GM12892 (cell line): Measurements from ENCODE around the gene GOLGA8B. TPM values are rescaled to one million over a fixed set of nuclear protein-coding genes. Genes with fewer than 3 reads are reported as not detected.
"Not testable (repeated sequence)": the region's sequence is repeated elsewhere in the genome, so short reads cannot be mapped to it uniquely, and the experiment has no call there.

Source experiments
- DNase-seq: peaks from one replicate; pipeline ENCODE4 v3.0.0; 2011; ENCODE audit not compliant: insufficient read length
- FAIRE-seq: peaks from 2 replicates; lab custom pipeline; 2011; peaks lifted over from hg19 to GRCh38; lab: Jason Lieb, UNC
- POLR2A ChIP-seq: IDR thresholded peaks from 2 replicates; pipeline ENCODE4 v1.6.1; 2011; ENCODE audit warnings: low read depth, low read length, control low read depth
- POLR2AphosphoS5 ChIP-seq: IDR thresholded peaks from 2 replicates; pipeline ENCODE4 v1.6.1; 2011; ENCODE audit warnings: low read depth, low read length, control low read depth
- TAF1 ChIP-seq: IDR thresholded peaks from 2 replicates; pipeline ENCODE4 v1.6.1; 2011; ENCODE audit warnings: low read depth, mild to moderate bottlenecking, control low read depth, low read length, borderline replicate concordance
- polyA plus RNA-seq: library from polyadenylated mRNA; unstranded; fragments of >200 nt; gene quantifications from one replicate; pipeline ENCODE4 v1.2.1, GENCODE V29; 2012; ENCODE audit warnings: missing spikeins, inconsistent platforms; ENCODE audit not compliant: missing spikeins

GOLGA8B gene
- polyA plus RNA-seq = 177 TPM

DNA sequence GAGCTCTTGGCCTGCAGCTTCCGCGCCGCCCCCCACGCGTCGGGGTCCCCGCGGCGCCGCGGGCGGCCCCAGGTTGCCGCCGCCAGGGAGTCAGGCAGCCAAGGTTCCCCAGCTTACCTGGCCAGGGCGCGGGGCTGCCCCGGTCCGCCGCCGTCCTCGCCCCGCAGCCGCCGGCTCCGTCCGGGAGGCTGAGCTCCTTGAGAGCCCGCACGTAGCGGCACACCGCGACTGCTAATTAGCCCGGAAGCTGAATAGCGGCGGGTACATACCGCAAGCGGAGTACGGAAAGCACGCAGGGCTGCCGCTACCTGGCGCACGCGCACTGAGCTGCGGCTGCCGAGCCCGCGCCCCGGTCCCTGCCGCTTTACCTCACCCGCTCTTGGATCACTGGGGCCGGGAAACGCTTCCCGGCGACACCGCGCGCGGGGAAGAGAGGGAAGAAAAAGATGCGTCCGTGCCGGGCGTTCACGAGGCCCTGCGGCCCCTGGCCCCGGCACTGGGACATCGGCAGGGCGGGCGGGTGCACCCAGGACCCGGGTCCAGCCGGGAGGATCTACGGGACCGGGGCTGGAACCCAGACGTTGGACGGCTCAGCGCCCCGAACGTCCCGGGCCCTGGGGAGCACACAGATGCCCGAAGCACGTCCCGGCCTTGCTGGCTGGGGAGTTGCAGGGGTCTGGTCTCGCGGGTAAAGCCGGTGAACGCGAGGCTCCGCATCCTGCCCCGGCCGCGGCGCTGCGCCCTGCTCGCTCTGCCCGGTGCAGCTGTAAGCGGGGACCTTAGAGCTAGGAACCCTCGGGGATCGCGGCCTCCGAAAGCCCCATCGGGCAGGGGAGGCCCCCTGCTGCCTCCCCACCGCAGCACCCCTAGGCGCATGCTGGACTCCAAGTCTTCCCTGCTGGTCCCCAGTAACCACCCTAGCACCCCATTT is at the start of gene GOLGA8B:
GOLGA8B (minus strand) TSS at position 253 of the 931 bp plus-strand sequence. CDS start 47,739 bp downstream, outside the sequence.
- DNase-seq (peak; percentile 82), FAIRE-seq (peak; percentile 84)
- no peak for TF ChIP-seq POLR2AphosphoS5
- no peak for TF ChIP-seq TAF1
- peak; percentile 21; the same call in 1 of the 2 replicates for TF ChIP-seq POLR2A

GRCh38 chr15:34633165-34633564 is 49.7 kb upstream of the GOLGA8B start:
- not testable (repeated sequence) for DNase-seq

DNA sequence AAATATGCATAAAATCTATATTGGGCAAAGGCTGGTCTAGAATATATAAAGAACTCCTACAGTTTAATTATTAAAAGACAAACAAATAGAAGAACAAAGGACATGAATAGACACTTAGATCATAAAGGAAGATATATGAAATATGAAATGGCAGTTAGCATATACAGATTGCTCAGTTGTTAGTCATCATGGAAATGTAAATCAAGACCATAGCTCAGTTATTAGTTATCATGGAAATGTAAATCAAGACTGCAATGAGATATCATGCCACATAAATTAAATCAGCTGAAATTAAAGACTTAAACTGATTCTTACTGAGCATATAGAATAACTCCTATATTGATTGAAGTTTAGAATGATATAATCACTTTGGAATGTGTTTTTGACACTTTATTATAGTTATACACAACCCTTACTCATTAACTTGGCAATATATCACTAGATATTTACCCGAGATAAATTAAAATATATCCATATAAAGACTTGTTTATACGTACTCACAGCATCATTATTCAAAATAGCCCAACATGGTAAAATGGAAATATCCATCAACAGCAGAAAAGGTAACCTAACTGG is 45.2 kb upstream of the GOLGA8B start:
- FAIRE-seq (no peak), DNase-seq (no peak)
- TF ChIP-seq POLR2A (no peak), POLR2AphosphoS5 (no peak), TAF1 (no peak)

More at GRCh38 chr15:34633165-34633564, 49.7 kb upstream of the GOLGA8B start:
- not testable (repeated sequence) for FAIRE-seq

DNA sequence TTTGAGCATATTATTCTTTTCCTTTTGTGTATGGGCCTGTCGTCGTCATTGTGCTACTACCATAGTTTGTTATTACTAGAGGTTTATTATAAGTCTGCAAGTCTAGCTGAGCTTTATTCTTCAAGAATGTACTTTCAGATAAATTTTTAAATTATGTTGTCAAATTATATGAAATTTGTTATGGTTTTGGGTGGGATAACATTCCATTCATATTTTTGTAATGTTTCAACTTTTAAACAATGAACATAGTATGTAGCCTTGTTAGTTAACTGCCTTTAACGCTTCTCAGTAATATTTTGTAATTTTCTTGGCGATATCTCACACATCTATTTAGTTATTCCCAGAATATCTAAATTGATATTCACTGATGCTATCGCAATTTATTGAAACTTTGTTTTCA is 41.6 kb upstream of the GOLGA8B start:
- DNase-seq (no peak), FAIRE-seq (no peak)
- TF ChIP-seq TAF1 = no peak
- no peak for TF ChIP-seq POLR2AphosphoS5

GRCh38 chr15:34621675-34622074 is 38.2 kb upstream of the GOLGA8B start:
- TF ChIP-seq POLR2A (no peak), TAF1 (no peak), POLR2AphosphoS5 (no peak)
- no peak for FAIRE-seq
- DNase-seq = no peak

- FAIRE-seq = no peak
These were observed 37.4 kb upstream of the GOLGA8B start for GRCh38 chr15:34620814-34621213.

DNA sequence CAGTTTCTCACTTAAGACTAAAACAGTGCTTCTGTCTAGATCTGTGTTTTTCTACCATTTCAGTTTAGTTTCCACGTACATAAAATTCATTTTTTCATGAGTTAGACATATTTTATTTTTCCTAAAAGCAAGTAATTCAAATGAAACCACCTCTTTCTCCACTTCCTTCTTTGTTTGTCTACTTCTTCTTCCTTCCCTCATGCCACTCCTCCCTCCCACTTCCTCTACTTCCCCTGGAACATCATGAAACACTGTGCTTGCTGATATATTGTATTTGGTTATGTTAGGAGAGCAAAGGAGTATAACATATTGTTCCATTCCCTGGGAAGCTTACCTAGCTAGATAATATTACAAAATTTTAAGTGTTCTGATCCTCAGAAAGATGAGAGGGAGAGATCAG is 36.7 kb upstream of the GOLGA8B start:
- no peak for DNase-seq
- FAIRE-seq = no peak
- TF ChIP-seq TAF1 (no peak), POLR2A (no peak), POLR2AphosphoS5 (no peak)

More at GRCh38 chr15:34620814-34621213, 37.4 kb upstream of the GOLGA8B start:
- DNase-seq = no peak
- TF ChIP-seq POLR2AphosphoS5 (no peak), POLR2A (no peak), TAF1 (no peak)

GRCh38 chr15:34619151-34619550 is 35.7 kb upstream of the GOLGA8B start:
- TF ChIP-seq POLR2AphosphoS5 (no peak), POLR2A (no peak), TAF1 (no peak)
- FAIRE-seq (no peak), DNase-seq (no peak)

DNA sequence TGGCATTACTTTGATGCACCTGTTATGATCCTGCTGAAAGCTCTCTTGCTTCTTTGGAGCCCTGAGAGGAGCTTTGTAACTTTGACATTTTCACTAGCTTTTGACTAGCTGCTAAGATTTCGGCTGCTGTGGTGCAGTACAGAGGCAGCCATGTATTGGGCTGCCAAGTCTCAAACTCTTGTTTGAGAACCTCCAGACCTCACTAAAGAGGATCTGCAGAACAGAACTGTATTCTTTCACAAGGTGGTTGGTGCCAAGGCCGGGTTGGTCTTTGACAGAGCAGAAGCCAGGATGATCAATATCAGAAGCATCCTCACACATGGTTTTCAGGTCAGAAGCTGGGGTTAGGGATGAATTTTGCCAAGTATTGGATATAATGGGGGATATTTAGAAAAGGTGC is 34.6 kb upstream of the GOLGA8B start:
- DNase-seq (no peak), FAIRE-seq (no peak)
- TF ChIP-seq TAF1 (no peak), POLR2AphosphoS5 (no peak), POLR2A (no peak)

- FAIRE-seq (no peak), DNase-seq (no peak)
- no peak for TF ChIP-seq TAF1
- no peak for TF ChIP-seq POLR2AphosphoS5
- no peak for TF ChIP-seq POLR2A
These were observed 33.2 kb upstream of the GOLGA8B start for GRCh38 chr15:34616613-34617012.

GRCh38 chr15:34613997-34614396 is 30.5 kb upstream of the GOLGA8B start:
- TF ChIP-seq TAF1 = no peak
- TF ChIP-seq POLR2A = no peak
- no peak for TF ChIP-seq POLR2AphosphoS5
- DNase-seq (no peak), FAIRE-seq (no peak)
